H1 (cell line): ENCODE measurements around the gene PCDHB15. TPM values are rescaled to one million over a fixed set of nuclear protein-coding genes. Genes with fewer than 3 reads are reported as not detected.

ENCODE experiments used
- CTCF ChIA-PET: fragments of 300-600 bp; sonication (Branson Sonifier 250); formaldehyde crosslinking; loops from one replicate; lab custom pipeline; 2021; ENCODE audit not compliant: partially characterized antibody; lab: Charles Lee
- POLR2A ChIA-PET: fragments of 300-600 bp; sonication (Branson Sonifier 250); formaldehyde crosslinking; loops from one replicate; lab custom pipeline; 2021; ENCODE audit warnings: inconsistent platforms; ENCODE audit not compliant: partially characterized antibody; lab: Charles Lee
- DNase-seq, 2 experiments: peaks; one replicate each; pipeline versions ENCODE4 v3.0.0 to v3.0.0-alpha.2; 2010 to 2022; ENCODE audit warnings: low spot score in 2 of 2, low read depth in 1 of 2, mixed read lengths in 1 of 2
- FAIRE-seq: peaks from 2 replicates; lab custom pipeline; 2011; peaks lifted over from hg19 to GRCh38; lab: Jason Lieb, UNC
- H2AFZ ChIP-seq: 2 replicates; pipeline ENCODE4 v1.8.1; 2012; ENCODE audit warnings: low read length, inconsistent platforms
- H2AK5ac ChIP-seq: 2 replicates; pipeline ENCODE4 v1.6.1; 2013; ENCODE audit warnings: low read depth, low read length
- H2BK120ac ChIP-seq: replicated peaks from 2 replicates; pipeline ENCODE3; 2013; ENCODE audit warnings: low read depth, low read length, inconsistent platforms
- H2BK12ac ChIP-seq: 2 replicates; pipeline ENCODE4 v1.6.1; 2013; ENCODE audit warnings: low read depth, low read length
- H2BK15ac ChIP-seq: 2 replicates; pipeline ENCODE4 v1.6.1; 2013; ENCODE audit warnings: low read length
- H2BK20ac ChIP-seq: 2 replicates; pipeline ENCODE4 v1.6.1; 2013; ENCODE audit warnings: low read length
- H2BK5ac ChIP-seq: 2 replicates; pipeline ENCODE4 v1.6.1; 2013; ENCODE audit warnings: low read depth, low read length
- H3K14ac ChIP-seq: 2 replicates; pipeline ENCODE4 v1.6.1; 2013; ENCODE audit warnings: inconsistent platforms; ENCODE audit not compliant: insufficient read length
- H3K18ac ChIP-seq: 2 replicates; pipeline ENCODE4 v1.6.1; 2013; ENCODE audit warnings: low read length; ENCODE audit errors: extremely low read depth
- H3K23ac ChIP-seq: 2 replicates; pipeline ENCODE4 v1.6.1; 2013; ENCODE audit warnings: inconsistent platforms; ENCODE audit not compliant: insufficient read length
- H3K23me2 ChIP-seq: 2 replicates; pipeline ENCODE4 v1.6.1; 2013; ENCODE audit warnings: low read depth, low read length
- H3K27ac ChIP-seq: 2 replicates; pipeline ENCODE4 v1.6.1; 2011; ENCODE audit warnings: low read depth, low read length, inconsistent platforms
- H3K27me3 ChIP-seq, 4 experiments: replicated peaks in 1 of 4; 1 replicate in 1 of 4; 2 replicates in 3 of 4; pipeline versions ENCODE4 v1.6.1 to v1.8.1; 2011 to 2013; ENCODE audit warnings: low read length in 3 of 4, mild to moderate bottlenecking in 3 of 4, inconsistent platforms in 2 of 4, mixed read lengths in 2 of 4, moderate library complexity in 1 of 4; ENCODE audit not compliant: control insufficient read depth in 3 of 4, insufficient read depth in 3 of 4; ENCODE audit errors: extremely low read depth in 1 of 4
- H3K36me3 ChIP-seq, 4 experiments: 2 replicates each; pipeline versions ENCODE4 v1.6.1 to v1.8.1; 2011 to 2013; ENCODE audit warnings: mild to moderate bottlenecking in 4 of 4, low read length in 3 of 4, moderate library complexity in 2 of 4, control low read depth in 1 of 4, inconsistent platforms in 1 of 4; ENCODE audit not compliant: insufficient read depth in 4 of 4, control insufficient read depth in 2 of 4
- H3K4ac ChIP-seq: replicated peaks from 2 replicates; pipeline ENCODE3; 2013; ENCODE audit warnings: low read length, low read depth, mixed read lengths, inconsistent platforms; ENCODE audit not compliant: insufficient read length
- H3K4me1 ChIP-seq, 4 experiments: replicated peaks in 1 of 4; 1 replicate in 1 of 4; 2 replicates in 3 of 4; pipeline versions ENCODE4 v1.6.1 to v1.8.1; 2011 to 2013; ENCODE audit warnings: low read length in 3 of 4, inconsistent platforms in 2 of 4, mixed read lengths in 1 of 4; ENCODE audit not compliant: insufficient read depth in 4 of 4, control insufficient read depth in 3 of 4
- H3K4me2 ChIP-seq, 2 experiments: 2 replicates each; pipeline versions ENCODE4 v1.6.1 to v1.8.1; 2011 to 2013; ENCODE audit warnings: low read depth in 2 of 2, low read length in 2 of 2, control low read depth in 1 of 2, inconsistent platforms in 1 of 2, mild to moderate bottlenecking in 1 of 2; ENCODE audit not compliant: insufficient read depth in 1 of 2
- H3K4me3 ChIP-seq, 4 experiments: fragments of 200-600, 300-600 bp in 1 of 4; sonication (generic), shearing (Covaris generic), sonication (Bioruptor Twin) in 1 of 4; 2 replicates each; pipeline versions ENCODE4 v1.5.1 to v1.8.1; 2011 to 2016; ENCODE audit warnings: low read length in 4 of 4, low read depth in 3 of 4, control low read depth in 2 of 4, inconsistent platforms in 2 of 4, mild to moderate bottlenecking in 2 of 4, mixed read lengths in 1 of 4, moderate library complexity in 1 of 4; ENCODE audit not compliant: insufficient read depth in 2 of 4; ENCODE audit errors: extremely low read depth in 1 of 4
- H3K56ac ChIP-seq: replicated peaks from 2 replicates; pipeline ENCODE3; 2013; ENCODE audit warnings: low read depth, mild to moderate bottlenecking, mixed read lengths, low read length, inconsistent platforms; ENCODE audit not compliant: insufficient read length
- H3K79me1 ChIP-seq: 2 replicates; pipeline ENCODE4 v1.6.1; 2013; ENCODE audit warnings: low read depth, low read length, control low read depth
- H3K79me2 ChIP-seq, 2 experiments: 2 replicates each; pipeline versions ENCODE4 v1.6.1 to v1.8.1; 2012 to 2013; ENCODE audit warnings: low read length in 2 of 2, mild to moderate bottlenecking in 2 of 2, inconsistent platforms in 1 of 2; ENCODE audit not compliant: insufficient read depth in 2 of 2, control insufficient read depth in 1 of 2
- H3K9ac ChIP-seq, 4 experiments: replicated peaks in 1 of 4; 1 replicate in 1 of 4; 2 replicates in 3 of 4; pipeline versions ENCODE4 v1.6.1 to v1.8.1; 2011 to 2013; ENCODE audit warnings: low read depth in 3 of 4, low read length in 3 of 4, control low read depth in 2 of 4, mild to moderate bottlenecking in 2 of 4, moderate library complexity in 2 of 4, inconsistent platforms in 1 of 4; ENCODE audit errors: extremely low read depth in 1 of 4
- H3K9me3 ChIP-seq, 2 experiments: 2 replicates each; pipeline versions ENCODE4 v1.6.1 to v1.8.1; 2012 to 2013; ENCODE audit warnings: mild to moderate bottlenecking in 2 of 2, moderate library complexity in 2 of 2, control low read depth in 1 of 2, inconsistent platforms in 1 of 2, low read depth in 1 of 2, low read length in 1 of 2, mixed read lengths in 1 of 2; ENCODE audit not compliant: insufficient read depth in 2 of 2
- H4K20me1 ChIP-seq, 2 experiments: replicated peaks in 1 of 2; 2 replicates each; pipeline versions ENCODE3 to v1.8.1; 2011 to 2013; ENCODE audit warnings: inconsistent platforms in 2 of 2, low read length in 2 of 2, mild to moderate bottlenecking in 1 of 2; ENCODE audit not compliant: insufficient read depth in 2 of 2, control insufficient read depth in 1 of 2
- H4K5ac ChIP-seq: 2 replicates; pipeline ENCODE4 v1.6.1; 2013; ENCODE audit warnings: low read length, low read depth, mixed read lengths, inconsistent platforms; ENCODE audit not compliant: insufficient read length
- H4K8ac ChIP-seq: 2 replicates; pipeline ENCODE4 v1.8.0; 2013; ENCODE audit warnings: mild to moderate bottlenecking, moderate library complexity, low read length, inconsistent platforms; ENCODE audit not compliant: insufficient read depth; ENCODE audit errors: extremely low read depth
- H4K91ac ChIP-seq: replicated peaks from 2 replicates; pipeline ENCODE3; 2013; ENCODE audit warnings: low read length, mixed read lengths, inconsistent platforms; ENCODE audit not compliant: insufficient read length
- ASH2L ChIP-seq: fragments of 200-600, 300-600 bp; sonication (generic); IDR thresholded peaks from one replicate; pipeline ENCODE4 v1.7.1; 2017; ENCODE audit warnings: low read length
- CHD1 ChIP-seq: IDR thresholded peaks from 2 replicates; pipeline ENCODE4 v1.6.1; 2012; ENCODE audit warnings: low read depth, low read length, improper control_type of control experiment
- RAD21 ChIP-seq, 2 experiments: IDR thresholded peaks in 1 of 2; conservative IDR thresholded peaks in 1 of 2; 2 replicates each; pipeline ENCODE4 v1.6.1; 2011; ENCODE audit warnings: low read depth in 2 of 2, low read length in 2 of 2, improper control_type of control experiment in 1 of 2, inconsistent platforms in 1 of 2, mild to moderate bottlenecking in 1 of 2, moderate library complexity in 1 of 2
- WGBS, 2 experiments: shearing (Covaris generic) in 1 of 2; methylation state at CpG; one replicate each; pipeline versions ENCODE4 v1.1.6 to v1.1.7; 2013 to 2015; ENCODE audit warnings: low lambda C conversion rate in 2 of 2, mixed read lengths in 2 of 2, inconsistent platforms in 1 of 2, low coverage in 1 of 2, missing lambda C conversion rate in 1 of 2; ENCODE audit not compliant: insufficient replicate concordance in 2 of 2, insufficient coverage in 1 of 2, insufficient read length in 1 of 2; ENCODE audit errors: extremely low coverage in 1 of 2, missing lambda C conversion rate in 1 of 2; 5-methylcytosine and 5-hydroxymethylcytosine counted together
- polyA plus RNA-seq, 7 experiments: library from polyadenylated mRNA; depleted of rRNA in 3 of 7; stranded (reverse) in 5 of 7; unstranded in 2 of 7; fragments of >200 nt in 5 of 7; fragments of 200-250 nt in 2 of 7; gene quantifications; 1 replicate in 5 of 7; 2 replicates in 1 of 7; 4 replicates in 1 of 7; pipeline versions ENCODE4 v1.2.1 to v1.2.3, GENCODE V29; 2011 to 2013; ENCODE audit warnings: missing spikeins in 2 of 7, mixed read lengths in 2 of 7
- total RNA-seq: library from RNA; stranded (reverse); fragmentation: NEBNext Ultra II Directional; extraction: Animal tissue kit (Norgen Biotek cat#: 25700); gene quantifications from 2 replicates; pipeline ENCODE4 v1.2.1, GENCODE V29; 2021
- TF ChIP-seq, protein P1 (sequence below): IDR thresholded peaks from 2 replicates; pipeline ENCODE4 v1.6.1; 2012; ENCODE audit warnings: low read length, inconsistent platforms

Gene PCDHB15
- total and polyA plus RNA-seq, 2 of the 8 experiments (the other 6 are each of a cell fraction or from before 2014, with no cell fraction given), result 2.8 to 4.0 TPM

DNA sequence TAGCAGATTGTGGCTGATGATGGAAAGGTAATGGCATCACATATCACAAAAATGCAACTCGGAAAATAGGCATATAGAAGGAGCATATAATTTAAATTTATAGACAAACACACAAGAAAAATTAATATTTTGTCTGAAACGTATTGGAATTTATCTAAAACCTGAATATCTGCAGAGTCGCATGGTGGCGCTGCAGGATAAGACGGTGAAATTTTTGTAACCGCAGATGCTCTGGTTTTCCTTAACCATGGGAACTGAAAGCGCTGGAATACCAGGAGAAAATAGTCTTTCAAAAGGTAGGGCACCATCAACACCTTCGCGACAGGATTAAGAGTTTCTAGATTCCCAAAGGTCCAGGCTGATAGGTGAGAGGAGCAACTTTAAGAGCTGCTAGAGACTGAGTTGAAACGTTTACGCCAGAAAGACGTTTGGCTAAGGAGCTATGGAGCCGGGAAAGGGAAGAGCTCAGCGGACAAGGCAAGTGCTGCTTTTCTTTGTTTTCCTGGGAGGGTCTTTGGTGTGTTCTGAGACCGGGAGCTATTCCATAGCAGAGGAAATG lies 11.0 kb upstream of the PCDHB15 start:
- WGBS, 2 experiments, result 81% methylated on average over 15 of the region's 15 CpGs; no CpG with 5 or more reads in 1 of the 2 experiments

More for the DNA sequence above, 11.0 kb upstream of the PCDHB15 start:
- Histone ChIP-seq H3K23me2 (no peaks in the 10 kb centered on the region; the same call in 1 of the 2 replicates), H4K5ac (no peak overlapping the region), H3K23ac (no peak overlapping the region), H3K4me2 (peak overlapping the region in 1 of 2 experiments; percentile 12; a peak in 1 of 4 replicates), H3K27me3 (no peaks in the 10 kb centered on the region), H2BK120ac (no peak overlapping the region), H3K79me1 (no peaks in the 10 kb centered on the region), H2BK15ac (no peak overlapping the region), H3K36me3 (peaks cover 0 to 6% (median 0%) of the 10 kb centered on the region in 4 experiments; a peak in 1 of 8 replicates), H2AFZ (no peak overlapping the region), H3K27ac (no peak overlapping the region), H3K14ac (no peak overlapping the region), H3K18ac (no peak overlapping the region), H3K9ac (no peak overlapping the region; a peak in 1 of 7 replicates), H4K91ac (no peak overlapping the region), H3K56ac (no peak overlapping the region), H3K4ac (no peak overlapping the region), H2BK20ac (no peak overlapping the region), H3K79me2 (no peaks in the 10 kb centered on the region), H4K8ac (no peak overlapping the region), H4K20me1 (no peaks in the 10 kb centered on the region), H2BK5ac (no peak overlapping the region), H3K4me3 (no peak overlapping the region), H2BK12ac (no peak overlapping the region), H3K4me1 (no peaks in the 10 kb centered on the region), H2AK5ac (no peak overlapping the region), H3K9me3 (peaks cover 14 to 18% of the 10 kb centered on the region in 2 experiments)
- peak; percentile 37 to 59 for TF ChIP-seq RAD21 (IDR thresholded peaks at IDR 0.05 in 1 of 2, conservative IDR thresholded peaks at IDR 0.05 in 1 of 2; ENCODE audit: low read depth in 2 of 2, low read length in 2 of 2)
- no peak for TF ChIP-seq CHD1
- no peak for TF ChIP-seq ASH2L
- TF ChIP-seq, protein P1, sequence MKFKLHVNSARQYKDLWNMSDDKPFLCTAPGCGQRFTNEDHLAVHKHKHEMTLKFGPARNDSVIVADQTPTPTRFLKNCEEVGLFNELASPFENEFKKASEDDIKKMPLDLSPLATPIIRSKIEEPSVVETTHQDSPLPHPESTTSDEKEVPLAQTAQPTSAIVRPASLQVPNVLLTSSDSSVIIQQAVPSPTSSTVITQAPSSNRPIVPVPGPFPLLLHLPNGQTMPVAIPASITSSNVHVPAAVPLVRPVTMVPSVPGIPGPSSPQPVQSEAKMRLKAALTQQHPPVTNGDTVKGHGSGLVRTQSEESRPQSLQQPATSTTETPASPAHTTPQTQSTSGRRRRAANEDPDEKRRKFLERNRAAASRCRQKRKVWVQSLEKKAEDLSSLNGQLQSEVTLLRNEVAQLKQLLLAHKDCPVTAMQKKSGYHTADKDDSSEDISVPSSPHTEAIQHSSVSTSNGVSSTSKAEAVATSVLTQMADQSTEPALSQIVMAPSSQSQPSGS, result no peak
- DNase-seq, result no peak
- no peak for FAIRE-seq
- CTCF ChIA-PET, result interaction anchor here (0.5 to 3.9 kb wide), 47 partner anchors 8 to 333 kb away, joined by 3 to 43 read pairs (median 4); partner anchors contain the start of genes PCDHB10, PCDHB11, PCDHB13 and PCDHB14
- POLR2A ChIA-PET, result interaction anchor here (0.9 kb wide), 2 partner anchors 9 to 11 kb away, joined by 3 read pairs; partner anchors contain the start of gene PCDHB15
